Activated CD4-positive, CD25-positive, alpha-beta regulatory T cell treated with anti-CD3 and anti-CD28 coated beads, Interleukin-2, amount 50 U/mL, for 72 hours (primary cell): ENCODE results near the gene MAPK8.
"Not testable (repeated sequence)": the region's sequence is repeated elsewhere in the genome, so short reads cannot be mapped to it uniquely, and the experiment has no call there.

ENCODE experiments used
- DNase-seq: peaks from one replicate; pipeline ENCODE4 v3.0.0; 2021

Gene MAPK8

GRCh38 chr10:48340734-48341133, 34.3 kb downstream of the MAPK8 start:
- DNase-seq = no peak

- DNase-seq = no peak
Measured at GRCh38 chr10:48343106-48343505, 36.6 kb downstream of the MAPK8 start.

GRCh38 chr10:48343921-48344598, 37.6 kb downstream of the MAPK8 start:
- DNase-seq = no peak

- DNase-seq = not testable (repeated sequence)
Measured at GRCh38 chr10:48346248-48346647, 39.8 kb downstream of the MAPK8 start.

- not testable (repeated sequence) for DNase-seq
Measured at GRCh38 chr10:48347539-48347938, 41.1 kb downstream of the MAPK8 start.

- not testable (repeated sequence) for DNase-seq
Measured at GRCh38 chr10:48347943-48348342, 41.5 kb downstream of the MAPK8 start.

- DNase-seq = no peak
Measured at GRCh38 chr10:48353246-48353645, 46.8 kb downstream of the MAPK8 start.

GRCh38 chr10:48357631-48358030, 51.2 kb downstream of the MAPK8 start:
- DNase-seq = no peak

GRCh38 chr10:48358162-48358561, 51.7 kb downstream of the MAPK8 start:
- DNase-seq = no peak

GRCh38 chr10:48358838-48359237, 52.4 kb downstream of the MAPK8 start:
- DNase-seq = no peak

- no peak for DNase-seq
Measured at GRCh38 chr10:48361176-48361575, 54.7 kb downstream of the MAPK8 start.

- DNase-seq = no peak
Measured at GRCh38 chr10:48363617-48364355, 57.3 kb downstream of the MAPK8 start.

- DNase-seq = no peak
Measured at GRCh38 chr10:48364659-48365405, 58.4 kb downstream of the MAPK8 start.

- no peak for DNase-seq
Measured at GRCh38 chr10:48365668-48366067, 59.2 kb downstream of the MAPK8 start.

- DNase-seq = no peak
Measured at GRCh38 chr10:48366261-48366660, 59.8 kb downstream of the MAPK8 start.

- no peak for DNase-seq
Measured at GRCh38 chr10:48369501-48369900, 63.0 kb downstream of the MAPK8 start.

- DNase-seq = no peak
Measured at GRCh38 chr10:48377751-48378530, 71.5 kb downstream of the MAPK8 start.

- no peak for DNase-seq
Measured at GRCh38 chr10:48378675-48379074, 72.2 kb downstream of the MAPK8 start.

- DNase-seq = no peak
Measured at GRCh38 chr10:48381971-48382370, 75.5 kb downstream of the MAPK8 start.

- no peak for DNase-seq
Measured at GRCh38 chr10:48382982-48383381, 76.5 kb downstream of the MAPK8 start.

- DNase-seq = no peak
Measured at GRCh38 chr10:48383393-48383792, 76.9 kb downstream of the MAPK8 start.

GRCh38 chr10:48384699-48384982, 78.2 kb downstream of the MAPK8 start:
- DNase-seq = no peak

GRCh38 chr10:48389272-48389671, 82.8 kb downstream of the MAPK8 start:
- DNase-seq = no peak
